ENCODE data around the gene OVCA2.

GRCh38 chr17:2027528-2028233 is 14.1 kb upstream of the OVCA2 start:
- no peak for TF ChIP-seq TAF1 (IDR thresholded peaks at IDR 0.05; ENCODE audit: borderline replicate concordance, low read depth, low read length)
- TF ChIP-seq POLR2A (IDR thresholded peaks at IDR 0.05; ENCODE audit: low read depth, low read length), result no peak

Measured in GM12892 (cell line).